Activated B cell treated with CpG ODN at 0.5 μM for 24 hours (primary cell): Measurements from ENCODE around the gene TUBB2B. TPM values are rescaled to one million over a fixed set of nuclear protein-coding genes. Genes with fewer than 3 reads are reported as not detected.

Experiments used
- ATAC-seq: fragments of 200-7000 bp; cut with Tn5 transposase; one replicate; pipeline ENCODE4 v1.10.0; 2021; ENCODE audit warnings: low read depth, mild to moderate bottlenecking, moderate library complexity
- CTCF ChIA-PET: fragments of 350-600 bp; sonication (Branson Sonifier 250); formaldehyde crosslinking; loops from one replicate; lab custom pipeline; 2021; ENCODE audit warnings: antibody characterized with exemption; lab: Charles Lee
- POLR2A ChIA-PET: fragments of 350-600 bp; sonication (Branson Sonifier 250); formaldehyde crosslinking; loops from one replicate; lab custom pipeline; 2021; ENCODE audit warnings: antibody characterized with exemption; lab: Charles Lee
- DNase-seq: peaks from one replicate; pipeline ENCODE4 v3.0.0; 2022
- H3K27ac Mint-ChIP-seq: one replicate; pipeline ENCODE4 v1.8.0; 2020; ENCODE audit warnings: mixed read lengths
- H3K27me3 Mint-ChIP-seq: one replicate; pipeline ENCODE4 v1.8.0; 2021; ENCODE audit warnings: mixed read lengths
- H3K36me3 Mint-ChIP-seq: one replicate; pipeline ENCODE4 v1.8.0; 2021; ENCODE audit warnings: low read depth, mixed read lengths
- H3K4me1 Mint-ChIP-seq: one replicate; pipeline ENCODE4 v1.8.0; 2021; ENCODE audit warnings: mixed read lengths
- H3K4me3 Mint-ChIP-seq: one replicate; pipeline ENCODE4 v1.8.0; 2020; ENCODE audit warnings: mild to moderate bottlenecking, mixed read lengths
- H3K9me3 Mint-ChIP-seq: one replicate; pipeline ENCODE4 v1.8.0; 2020; ENCODE audit warnings: mixed read lengths
- CTCF ChIP-seq: fragments of 200-600 bp; IDR thresholded peaks from one replicate; pipeline ENCODE4 v1.8.0; 2022; ENCODE audit warnings: antibody characterized with exemption, mild to moderate bottlenecking
- intact Hi-C: fragments of 100-400 bp; cut with micrococcal nuclease; formaldehyde crosslinking; loops from one replicate; pipeline ENCODE4 v1.15.1; 2024
- total RNA-seq: library from RNA; stranded (reverse); gene quantifications from 2 replicates; pipeline ENCODE4 v1.2.3, GENCODE V29; 2022

Gene TUBB2B
- total RNA-seq, 1 donor from 2014 or later = not detected

- Mint-ChIP-seq H3K27me3 (peaks cover 41% of the 10 kb centered on the region), H3K4me1 (peaks cover 8% of the 10 kb centered on the region), H3K27ac (no peak overlapping the region), H3K9me3 (no peaks in the 10 kb centered on the region), H3K4me3 (no peak overlapping the region), H3K36me3 (no peaks in the 10 kb centered on the region)
- ChIA-PET CTCF (no interaction called here), POLR2A (no interaction called here)
- intact Hi-C loops = no loop called here
- no peak for DNase-seq
- ATAC-seq = no peak
- no peak for TF ChIP-seq CTCF
Observed at GRCh38 chr6:3222506-3223038, 4.9 kb downstream of the TUBB2B start.

- ATAC-seq = no peak
- intact Hi-C loops = no loop called here
Observed at GRCh38 chr6:3221578-3221977, 5.9 kb downstream of the TUBB2B start.

GRCh38 chr6:3220366-3220765, 7.1 kb downstream of the TUBB2B start:
- Mint-ChIP-seq H3K9me3 (no peaks in the 10 kb centered on the region), H3K4me1 (no peaks in the 10 kb centered on the region), H3K4me3 (no peak overlapping the region), H3K27ac (no peak overlapping the region), H3K36me3 (no peaks in the 10 kb centered on the region), H3K27me3 (peaks cover 41% of the 10 kb centered on the region)
- POLR2A ChIA-PET = no interaction called here
- no peak for DNase-seq
- intact Hi-C loops = no loop called here
- TF ChIP-seq CTCF = no peak
- CTCF ChIA-PET = no interaction called here
- ATAC-seq = no peak

More at GRCh38 chr6:3221578-3221977, 5.9 kb downstream of the TUBB2B start:
- TF ChIP-seq CTCF = no peak
- no peak overlapping the region for H3K27ac Mint-ChIP-seq
- no peak for DNase-seq
- no peak overlapping the region for H3K4me3 Mint-ChIP-seq
- POLR2A ChIA-PET = no interaction called here
- CTCF ChIA-PET = no interaction called here
- H3K36me3 Mint-ChIP-seq = no peaks in the 10 kb centered on the region
- peaks cover 41% of the 10 kb centered on the region for H3K27me3 Mint-ChIP-seq
- no peaks in the 10 kb centered on the region for H3K9me3 Mint-ChIP-seq
- peaks cover 2% of the 10 kb centered on the region for H3K4me1 Mint-ChIP-seq

GRCh38 chr6:3218266-3218665, 9.2 kb downstream of the TUBB2B start:
- POLR2A ChIA-PET = interaction anchor here (0.6 kb wide), 1 partner anchor 164 kb away, joined by 6 read pairs; no protein-coding TSS in a partner anchor
- peaks cover 39% of the 10 kb centered on the region for H3K27me3 Mint-ChIP-seq
- TF ChIP-seq CTCF = no peak
- no peaks in the 10 kb centered on the region for H3K36me3 Mint-ChIP-seq
- no peak overlapping the region for H3K27ac Mint-ChIP-seq
- intact Hi-C loops = no loop called here
- no peak overlapping the region for H3K4me3 Mint-ChIP-seq
- DNase-seq (no peak), ATAC-seq (no peak)
- CTCF ChIA-PET = no interaction called here
- H3K9me3 Mint-ChIP-seq = no peaks in the 10 kb centered on the region
- H3K4me1 Mint-ChIP-seq = no peaks in the 10 kb centered on the region

- no peak overlapping the region for H3K4me3 Mint-ChIP-seq
- intact Hi-C loops = no loop called here
- ATAC-seq (no peak), DNase-seq (no peak)
- ChIA-PET CTCF (no interaction called here), POLR2A (no interaction called here)
- H3K9me3 Mint-ChIP-seq = no peaks in the 10 kb centered on the region
- TF ChIP-seq CTCF = no peak
- no peaks in the 10 kb centered on the region for H3K4me1 Mint-ChIP-seq
- no peak overlapping the region for H3K27ac Mint-ChIP-seq
- H3K27me3 Mint-ChIP-seq = peaks cover 43% of the 10 kb centered on the region
- H3K36me3 Mint-ChIP-seq = no peaks in the 10 kb centered on the region
Observed at GRCh38 chr6:3217286-3217685, 10.2 kb downstream of the TUBB2B start.
